PFSK-1 (cell line): Measurements from ENCODE around the gene EXOC6.

ENCODE experiments used
- FOXP2 ChIP-seq: optimal IDR thresholded peaks from 2 replicates; pipeline ENCODE3; 2011; ENCODE audit warnings: borderline replicate concordance, control low read depth, inconsistent platforms; ENCODE audit not compliant: insufficient read depth; ENCODE audit errors: extremely low read length, extremely low read depth
- POLR2AphosphoS5 ChIP-seq: IDR thresholded peaks from 2 replicates; pipeline ENCODE4 v1.6.1; 2012; ENCODE audit warnings: low read depth, mild to moderate bottlenecking, control low read depth, low read length, moderate library complexity
- REST ChIP-seq, 2 experiments: IDR thresholded peaks; 2 replicates each; pipeline versions ENCODE4 v1.6.1 to v1.8.0; 2011 to 2012; ENCODE audit warnings: low read depth in 2 of 2, low read length in 2 of 2, control low read depth in 1 of 2, inconsistent platforms in 1 of 2, mild to moderate bottlenecking in 1 of 2, moderate library complexity in 1 of 2; ENCODE audit not compliant: insufficient read depth in 1 of 2
- SIN3A ChIP-seq: IDR thresholded peaks from 2 replicates; pipeline ENCODE4 v1.6.1; 2012; ENCODE audit warnings: mild to moderate bottlenecking, low read length, moderate library complexity, borderline replicate concordance; ENCODE audit not compliant: insufficient read depth
- TAF1 ChIP-seq: IDR thresholded peaks from 2 replicates; pipeline ENCODE4 v1.6.1; 2012; ENCODE audit warnings: low read length, control low read depth, borderline replicate concordance; ENCODE audit not compliant: insufficient read depth

Gene EXOC6

DNA sequence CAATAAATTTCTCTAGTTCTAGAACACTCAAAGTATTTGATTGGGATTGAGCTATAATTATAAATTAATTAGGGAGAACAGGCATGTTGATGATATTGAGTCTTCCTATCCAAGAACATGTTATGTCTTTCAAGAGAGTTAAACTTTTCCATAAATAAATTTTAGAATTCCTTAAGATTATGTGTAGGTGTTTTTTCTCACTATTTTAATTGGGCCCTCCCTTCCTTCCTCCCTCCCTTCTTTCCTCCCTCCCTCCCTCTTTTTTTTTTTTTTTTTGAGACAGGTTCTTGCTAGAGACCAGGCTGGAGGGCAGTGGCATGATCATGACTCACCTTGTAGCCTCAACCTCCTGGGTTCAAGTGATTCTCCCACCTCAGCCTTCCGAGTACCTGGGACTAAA, 20.2 kb downstream of the EXOC6 start:
- TF ChIP-seq REST (IDR thresholded peaks at IDR 0.05; ENCODE audit: insufficient read depth in 1 of 2, low read depth in 2 of 2, low read length in 2 of 2) (no peak), TAF1 (no peak), SIN3A (no peak), FOXP2 (no peak), POLR2AphosphoS5 (no peak)

GRCh38 chr10:92873029-92873428, 24.7 kb downstream of the EXOC6 start:
- TF ChIP-seq SIN3A, result no peak

DNA sequence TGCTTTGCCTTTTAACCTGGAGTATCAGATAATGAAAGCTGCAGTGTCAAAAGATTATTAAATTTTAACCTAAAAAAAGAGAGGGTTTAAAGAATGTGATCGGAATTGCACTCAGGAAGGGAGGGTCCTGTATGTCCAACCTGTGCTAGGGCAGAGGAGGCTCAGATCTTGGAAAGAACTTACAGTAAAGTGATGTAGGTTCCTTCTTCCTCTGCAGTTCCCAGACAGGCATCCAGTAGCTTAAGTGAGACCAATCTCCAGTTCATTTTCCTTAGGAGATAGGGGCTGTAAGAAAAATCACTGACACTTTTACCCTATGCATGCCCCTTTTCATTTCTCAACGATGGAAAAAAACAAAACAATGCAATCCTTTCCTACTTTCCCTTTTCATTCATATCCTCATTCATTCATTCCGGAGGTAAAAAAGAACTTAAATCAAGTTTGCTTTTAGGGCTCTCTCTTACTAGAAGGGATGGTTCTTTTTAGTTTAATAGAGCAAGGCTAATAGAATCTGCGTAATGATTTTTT, 28.3 kb downstream of the EXOC6 start:
- TF ChIP-seq POLR2AphosphoS5 (no peak), REST (IDR thresholded peaks at IDR 0.05; ENCODE audit: insufficient read depth in 1 of 2, low read depth in 2 of 2, low read length in 2 of 2) (no peak), TAF1 (no peak), SIN3A (no peak)

- TF ChIP-seq FOXP2, result no peak
- TF ChIP-seq POLR2AphosphoS5, result no peak
- no peak for TF ChIP-seq REST (IDR thresholded peaks at IDR 0.05; ENCODE audit: insufficient read depth in 1 of 2, low read depth in 2 of 2, low read length in 2 of 2)
- TF ChIP-seq SIN3A, result no peak
- TF ChIP-seq TAF1, result no peak
Observed at GRCh38 chr10:92880233-92880861, 32.0 kb downstream of the EXOC6 start.

DNA sequence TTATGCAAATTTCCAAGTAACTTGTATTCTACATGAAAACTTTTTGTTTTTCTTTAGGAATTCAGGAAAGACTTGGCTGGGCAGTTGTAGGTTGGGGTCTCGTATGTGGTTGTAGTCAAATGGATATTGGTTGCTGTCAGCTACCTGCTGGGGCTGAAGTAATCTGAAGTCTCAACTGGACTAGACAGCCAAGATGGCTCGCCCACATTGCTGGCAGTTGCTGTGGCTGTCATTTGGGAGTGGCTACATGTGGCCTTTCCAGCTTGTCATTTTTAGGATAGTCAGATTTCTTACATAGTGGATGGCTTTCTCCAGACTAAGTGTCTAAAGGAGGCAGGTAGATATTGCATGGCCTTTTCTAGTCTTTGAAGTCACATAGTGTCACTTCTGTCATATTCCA, 32.6 kb downstream of the EXOC6 start:
- no peak for TF ChIP-seq FOXP2
- TF ChIP-seq TAF1, result no peak
- no peak for TF ChIP-seq SIN3A
- no peak for TF ChIP-seq REST (IDR thresholded peaks at IDR 0.05; ENCODE audit: insufficient read depth in 1 of 2, low read depth in 2 of 2, low read length in 2 of 2)
- no peak for TF ChIP-seq POLR2AphosphoS5
